Activated CD8-positive, alpha-beta memory T cell treated with anti-CD3 and anti-CD28 coated beads for 24 hours (primary cell): ENCODE data around the gene HIVEP3.

ENCODE experiments used
- DNase-seq: peaks from one replicate; pipeline ENCODE4 v3.0.0-alpha.2; 2020

Gene HIVEP3

DNA sequence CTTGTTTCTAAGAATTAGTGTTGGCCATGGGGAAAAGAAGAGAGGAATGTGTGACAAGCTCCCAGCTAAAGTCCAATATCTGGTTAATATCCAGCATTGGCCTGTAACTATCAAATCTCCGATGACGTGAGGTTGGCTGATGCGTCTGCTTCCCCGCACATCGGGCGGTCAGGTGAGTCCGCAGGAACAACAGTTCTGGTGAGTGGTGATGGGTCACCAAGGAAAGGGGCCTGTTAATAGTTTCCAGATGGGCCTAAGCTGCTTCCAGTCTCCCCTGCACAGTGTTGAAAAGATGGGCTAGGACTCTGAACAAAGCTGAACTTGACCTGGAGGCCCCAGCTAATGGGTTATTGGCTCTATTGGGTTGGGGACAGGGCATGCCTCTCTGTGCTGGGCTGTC is 241.1 kb downstream of the HIVEP3 start:
- no peak for DNase-seq

DNA sequence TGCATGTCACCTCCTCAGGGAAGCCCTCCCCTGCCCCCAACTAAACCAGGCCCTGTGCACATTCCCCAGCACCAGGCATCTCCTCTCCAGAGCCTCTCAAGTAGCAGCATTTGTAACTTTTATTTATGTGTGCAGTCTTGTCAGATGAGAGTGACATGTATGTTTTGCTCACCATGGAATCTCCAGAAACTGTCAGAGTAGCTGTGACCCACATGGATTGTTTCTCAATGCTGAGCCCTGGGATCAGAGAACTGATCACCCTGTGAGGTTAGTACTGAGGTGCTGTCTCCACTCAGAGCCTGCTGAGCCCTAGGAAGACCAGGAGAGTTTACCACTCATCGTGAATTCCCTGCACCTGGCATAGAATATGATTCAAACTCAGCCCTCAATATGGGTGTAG is 243.3 kb downstream of the HIVEP3 start:
- no peak for DNase-seq

DNA sequence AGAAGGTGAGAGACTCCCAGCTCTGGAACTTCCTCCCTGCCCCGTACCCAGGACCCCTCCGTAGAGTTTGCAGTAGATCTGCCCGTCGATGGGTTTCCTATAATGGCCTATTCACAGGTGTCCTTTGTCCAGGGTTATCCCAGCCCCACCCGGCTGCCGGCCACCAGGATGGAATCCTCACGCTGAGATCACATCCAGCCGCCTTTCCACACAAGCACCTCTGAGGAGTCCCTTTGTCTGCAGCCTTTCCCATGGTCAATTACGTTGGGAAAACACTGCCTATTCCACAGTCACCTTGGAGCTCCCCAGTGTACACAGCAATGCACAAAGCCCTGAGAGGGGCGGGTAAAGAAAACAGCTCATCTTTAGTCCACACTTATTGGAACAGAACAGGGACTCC is 244.2 kb downstream of the HIVEP3 start:
- DNase-seq = no peak

DNA sequence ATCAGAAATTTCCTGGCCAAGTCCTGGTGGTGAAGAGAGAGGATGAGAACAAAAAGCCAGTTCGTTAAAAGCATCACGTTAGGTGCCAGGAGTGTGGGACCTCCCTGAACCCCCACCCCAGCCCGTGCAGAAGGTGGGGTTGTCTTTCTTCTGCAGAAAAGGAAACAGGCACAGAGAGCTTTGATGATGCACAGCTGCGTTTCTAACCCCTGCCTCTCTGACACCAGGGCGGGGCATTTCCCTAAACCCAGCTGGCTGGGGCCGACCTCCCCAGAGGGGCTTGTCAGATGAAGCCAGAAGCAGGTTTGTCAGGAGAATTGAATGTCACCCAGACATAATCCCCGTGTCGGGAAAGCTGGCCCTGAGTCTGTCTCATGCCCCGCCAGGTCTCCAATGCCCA is 244.9 kb downstream of the HIVEP3 start:
- no peak for DNase-seq

DNA sequence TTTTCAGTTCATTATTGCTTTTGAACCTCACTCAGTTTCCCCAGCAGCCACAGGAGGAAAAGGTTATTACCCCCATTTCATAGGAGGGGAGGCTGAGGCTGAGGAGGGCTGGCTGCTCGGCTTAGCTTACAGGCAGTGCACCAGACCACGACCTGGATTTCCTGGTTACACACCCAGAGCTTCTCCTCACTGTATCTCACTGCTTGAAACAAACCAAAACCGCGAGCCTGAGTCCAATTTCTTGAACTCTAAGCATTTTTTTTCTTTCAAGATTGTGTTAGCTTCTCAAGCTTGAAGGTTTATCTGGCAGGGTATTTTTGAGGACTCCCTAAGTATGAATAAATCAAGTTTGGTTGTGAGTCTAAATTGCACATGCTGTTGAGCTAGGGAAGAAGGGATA is 245.3 kb downstream of the HIVEP3 start:
- no peak for DNase-seq

DNA sequence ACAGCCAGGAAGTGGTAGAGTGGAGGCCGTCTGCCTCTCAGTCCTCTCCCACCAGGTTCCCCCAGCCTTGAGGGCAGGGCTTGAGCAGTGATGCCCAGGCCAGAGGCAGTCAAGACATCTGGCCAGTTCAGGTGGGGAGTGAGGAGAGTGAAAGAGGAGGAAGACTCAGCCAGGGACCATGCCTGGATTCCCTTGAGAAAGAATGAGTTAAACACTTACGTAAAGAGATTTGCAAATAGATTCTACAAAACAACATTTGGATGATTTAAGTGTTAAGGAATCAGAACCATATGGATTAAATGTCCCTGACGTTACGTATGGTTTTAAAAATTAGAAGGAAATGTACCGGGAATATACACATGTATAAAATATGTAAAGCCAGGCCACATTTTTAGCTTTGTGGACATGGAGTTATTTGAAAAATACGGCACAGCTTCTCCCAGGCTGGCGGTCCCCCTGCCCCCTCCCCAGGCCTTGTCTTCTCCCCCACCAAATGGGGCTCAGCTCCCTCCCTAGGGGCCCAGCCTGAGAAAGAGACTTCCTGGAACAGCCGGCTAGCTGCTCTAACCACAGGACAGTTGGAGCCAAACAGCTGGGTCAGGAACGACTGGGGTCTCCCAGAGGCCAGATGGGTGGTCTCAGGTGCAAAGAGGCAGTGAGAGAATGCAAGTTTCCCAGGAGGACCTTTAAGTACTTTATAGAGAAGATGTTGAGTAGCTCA is 245.9 kb downstream of the HIVEP3 start:
- DNase-seq = no peak

DNA sequence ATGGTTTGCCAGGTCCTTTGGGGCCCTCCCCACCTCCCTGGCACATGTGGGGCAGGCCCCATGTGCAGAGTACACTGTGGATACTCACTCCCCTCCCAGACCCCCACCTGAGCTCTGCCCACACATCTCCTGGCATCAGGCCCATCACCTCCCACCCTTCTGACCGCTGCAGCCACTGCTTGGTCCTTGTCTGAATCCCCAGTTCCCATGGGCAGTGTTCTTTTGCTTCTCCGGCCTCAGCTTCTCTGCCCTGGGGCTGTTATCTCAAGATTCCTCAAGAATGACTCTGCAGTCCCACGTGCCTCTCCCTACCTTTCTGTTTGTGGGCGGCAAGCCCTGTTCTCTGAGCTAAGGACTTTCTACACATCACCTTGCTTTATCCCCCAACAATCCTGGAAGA is 246.5 kb downstream of the HIVEP3 start:
- no peak for DNase-seq

DNA sequence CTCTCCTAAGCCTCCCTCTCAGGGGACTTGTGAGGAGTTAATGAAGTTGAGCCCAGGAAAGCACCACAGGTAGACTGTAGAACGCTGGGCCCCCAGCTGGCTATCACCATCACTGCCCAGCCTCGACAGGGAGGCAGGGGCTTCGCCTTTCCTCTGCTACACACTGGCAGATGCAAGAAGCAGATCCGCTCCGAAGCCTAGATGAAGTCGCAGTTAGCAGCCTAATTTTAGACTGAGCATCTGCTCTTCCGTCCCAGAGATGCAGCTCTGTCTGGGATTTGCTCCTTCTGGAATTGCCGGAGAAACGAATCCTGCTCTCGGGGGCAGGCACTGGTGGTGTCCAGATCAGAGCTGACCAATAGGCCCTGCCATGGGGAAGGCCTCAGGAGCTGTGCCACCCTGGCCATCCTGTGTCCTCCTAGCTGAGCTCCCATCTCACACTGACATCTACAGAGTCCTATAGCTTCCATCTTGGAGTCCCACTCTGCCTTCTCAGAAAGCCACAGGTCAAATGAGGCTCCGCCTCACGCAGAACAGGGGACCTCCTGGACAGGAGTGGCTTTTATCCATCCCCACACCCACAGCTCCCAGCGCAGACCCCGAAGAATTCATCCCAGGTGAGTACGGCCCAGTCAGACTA is 247.5 kb downstream of the HIVEP3 start:
- no peak for DNase-seq

DNA sequence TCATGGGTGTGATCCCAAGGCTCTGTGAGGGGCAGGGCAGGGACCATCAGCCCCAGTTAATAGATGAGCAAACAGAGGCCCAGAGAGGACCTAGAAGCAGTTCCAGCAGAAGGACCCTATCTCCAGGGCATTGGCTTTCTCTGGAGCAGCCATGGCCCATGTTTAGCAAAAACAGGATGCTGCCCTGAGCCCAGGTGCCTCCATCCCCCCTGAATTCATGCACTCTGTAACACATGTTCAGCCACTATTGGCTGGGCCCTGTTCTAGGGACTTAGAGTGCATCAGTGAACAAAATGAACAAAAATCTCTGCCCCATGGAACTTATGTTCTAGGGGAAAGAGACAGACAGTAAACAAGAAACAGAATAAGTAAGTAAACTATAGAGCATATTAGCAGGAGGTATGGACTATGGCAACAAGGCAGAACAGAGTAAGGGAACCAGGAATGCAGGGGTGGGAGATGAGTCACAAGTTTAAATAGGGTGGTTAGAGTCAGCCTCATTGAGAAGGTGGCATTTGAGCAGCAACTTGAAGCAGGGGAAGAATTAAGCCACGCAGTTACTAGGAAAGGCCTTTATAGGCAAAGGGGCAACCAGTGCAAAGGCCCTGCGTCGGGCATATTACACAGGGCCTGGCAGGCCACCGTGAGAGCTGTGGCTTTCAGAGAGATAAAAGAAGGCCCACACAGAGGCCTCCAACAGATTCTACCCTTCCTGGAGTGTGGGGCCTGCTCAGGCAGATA is 248.3 kb downstream of the HIVEP3 start:
- no peak for DNase-seq

DNA sequence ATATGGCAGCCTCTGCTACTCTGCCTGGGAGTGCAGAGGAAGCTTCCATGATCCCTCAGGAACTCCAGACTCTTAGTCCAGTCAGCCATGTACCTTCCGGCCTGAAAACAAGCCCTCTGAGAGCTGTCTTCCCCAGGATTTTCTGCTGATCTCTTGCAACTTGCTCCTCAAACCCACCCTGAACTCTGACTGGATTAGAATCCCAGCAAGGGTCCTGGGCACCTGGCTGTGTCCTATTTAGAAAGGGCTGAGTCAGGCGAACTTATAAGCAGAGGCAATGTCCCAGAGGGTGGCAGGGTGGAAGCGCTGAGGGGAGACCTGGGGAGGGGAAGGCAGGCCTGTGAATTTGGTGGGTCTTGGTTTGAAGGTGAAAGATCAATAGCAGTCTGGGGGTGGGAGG is 249.8 kb downstream of the HIVEP3 start:
- no peak for DNase-seq

DNA sequence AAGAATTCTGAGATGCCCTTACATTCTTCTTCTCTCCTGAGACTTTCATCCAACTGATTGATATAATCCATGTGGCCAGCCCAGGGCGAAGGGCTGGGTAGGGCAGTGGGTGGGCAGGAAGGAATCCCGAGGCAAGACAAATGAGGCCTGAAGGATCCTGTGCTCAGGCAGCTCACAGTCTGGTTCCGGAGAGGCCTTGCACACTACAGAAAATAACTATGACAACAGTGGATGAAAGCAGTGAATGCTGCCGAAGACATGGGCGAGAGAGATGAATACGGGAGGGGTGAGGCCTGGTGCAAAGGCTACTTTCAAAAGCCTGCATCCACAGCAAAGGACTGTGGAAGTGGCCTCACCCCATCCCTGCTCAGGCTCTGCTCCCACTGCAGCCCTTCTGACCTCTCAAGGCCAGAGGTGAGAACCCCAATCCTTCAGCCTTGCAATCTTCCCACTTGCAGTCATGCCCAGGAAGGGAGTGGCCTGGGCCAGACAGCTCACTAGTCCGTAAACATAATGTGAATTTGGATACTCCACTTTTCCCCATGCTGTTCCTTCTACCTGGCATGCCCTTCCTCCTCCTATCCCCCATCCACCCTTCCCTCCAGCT is 250.6 kb downstream of the HIVEP3 start:
- DNase-seq = no peak

DNA sequence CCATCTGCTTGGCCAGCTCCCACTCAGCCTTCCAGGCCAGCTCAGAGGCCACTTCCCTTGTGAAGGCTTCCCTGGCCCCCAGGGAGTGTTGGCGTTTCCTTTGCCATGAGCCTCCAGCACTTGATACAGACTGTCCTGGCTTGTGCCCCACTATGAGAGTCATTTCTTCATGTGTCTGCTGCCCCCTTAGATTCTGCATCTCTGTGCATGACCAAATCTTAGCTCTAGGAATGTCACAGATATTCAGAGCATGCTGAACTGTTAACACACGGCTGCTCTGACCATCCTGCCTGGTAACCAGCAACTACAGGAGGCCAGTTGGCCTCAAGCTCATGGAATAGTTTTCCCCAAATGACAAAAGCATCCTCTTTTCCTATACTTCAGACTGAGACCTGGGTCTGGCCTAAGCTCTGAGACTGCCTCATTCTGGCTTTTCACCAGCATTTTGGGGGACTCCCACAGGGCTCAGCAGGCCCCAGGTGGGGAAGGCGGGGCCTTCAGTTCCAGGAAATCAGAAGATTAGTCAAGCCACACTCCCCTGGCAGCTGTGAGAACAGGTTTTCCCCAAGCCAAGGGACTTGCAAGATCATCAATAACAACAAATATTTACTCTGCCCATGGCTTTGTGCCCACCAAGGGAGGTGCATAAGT is 251.6 kb downstream of the HIVEP3 start:
- peak; percentile 83 for DNase-seq

DNA sequence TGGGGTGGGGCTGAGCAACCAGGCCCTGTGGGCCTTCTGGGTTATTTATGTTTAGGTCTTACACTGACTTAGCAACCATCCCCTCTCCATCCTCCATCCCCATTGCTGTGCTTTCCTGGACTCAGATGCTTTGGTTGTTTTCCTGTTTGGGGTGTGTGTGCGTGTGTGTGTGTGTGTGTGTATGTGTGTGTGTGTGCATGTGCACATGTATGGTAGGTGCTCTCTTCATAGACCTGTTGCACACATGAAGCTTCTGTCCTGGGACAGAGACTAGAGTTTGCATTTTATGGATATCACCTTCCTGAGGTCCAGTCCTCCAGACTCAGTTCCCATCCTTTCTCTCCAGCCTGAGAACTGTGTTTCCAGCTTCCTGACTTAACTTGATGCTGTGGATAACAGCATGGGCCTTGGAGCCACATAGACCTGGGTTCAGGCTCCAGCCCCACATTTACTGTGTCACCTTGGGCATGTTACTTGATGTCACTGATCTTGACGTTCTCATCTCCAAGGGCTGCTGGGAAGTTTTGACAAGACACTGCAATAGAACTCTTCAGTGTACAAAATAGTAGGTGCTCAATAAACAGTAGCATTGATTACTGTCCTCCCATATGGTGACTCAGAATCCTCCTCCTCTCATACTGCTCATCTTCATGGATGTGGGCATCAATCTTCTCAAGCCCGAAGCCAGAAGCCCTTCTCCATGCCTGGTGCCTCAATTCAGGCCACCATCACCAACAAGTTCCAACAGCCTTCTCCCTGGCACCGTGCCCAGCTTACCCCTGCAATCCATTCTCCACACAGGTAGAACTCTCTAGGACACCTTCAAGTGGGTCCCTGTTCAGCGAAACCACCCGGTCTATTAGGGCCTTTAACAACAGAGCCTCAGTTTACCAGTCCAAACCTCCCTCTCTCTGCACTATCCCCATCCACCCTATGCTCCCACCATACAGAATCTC is 252.5 kb downstream of the HIVEP3 start:
- no peak for DNase-seq

DNA sequence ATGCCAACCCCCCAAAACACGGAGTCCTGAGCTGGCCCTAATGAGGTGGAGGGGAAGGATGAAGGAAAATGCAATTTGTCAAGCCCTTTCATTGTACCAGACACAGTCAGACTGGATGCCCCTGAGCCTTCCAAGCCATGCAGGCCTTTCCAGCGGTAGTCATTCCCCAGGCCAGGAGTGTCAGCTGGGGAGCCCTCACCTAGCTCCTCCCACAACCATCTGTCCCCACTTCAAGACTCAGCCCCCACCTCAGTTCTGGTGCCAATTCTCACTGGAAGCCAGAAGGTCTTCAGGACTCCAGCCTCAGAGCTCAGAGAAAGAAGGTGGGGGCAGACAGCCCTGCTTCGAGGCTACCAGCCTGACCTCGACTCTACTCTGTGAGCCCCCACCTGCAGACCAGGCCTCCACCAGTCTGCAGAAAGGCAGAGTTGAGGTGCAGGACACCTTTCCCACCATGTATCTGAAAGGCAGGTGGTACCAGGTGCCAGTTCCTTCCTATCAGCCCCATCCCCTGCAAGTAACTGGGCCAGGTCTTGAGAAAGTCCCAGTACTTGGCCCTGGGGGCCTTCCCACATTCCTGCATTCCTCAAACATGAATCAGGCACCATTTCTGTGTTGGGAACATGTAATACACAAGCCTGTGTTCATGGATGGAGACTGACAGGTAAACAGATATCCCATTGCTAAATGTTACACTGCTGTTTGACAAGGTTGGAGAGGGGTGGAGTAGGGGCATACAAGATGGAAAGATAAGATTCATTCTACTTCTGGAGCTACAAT is 253.7 kb downstream of the HIVEP3 start:
- DNase-seq = no peak

DNA sequence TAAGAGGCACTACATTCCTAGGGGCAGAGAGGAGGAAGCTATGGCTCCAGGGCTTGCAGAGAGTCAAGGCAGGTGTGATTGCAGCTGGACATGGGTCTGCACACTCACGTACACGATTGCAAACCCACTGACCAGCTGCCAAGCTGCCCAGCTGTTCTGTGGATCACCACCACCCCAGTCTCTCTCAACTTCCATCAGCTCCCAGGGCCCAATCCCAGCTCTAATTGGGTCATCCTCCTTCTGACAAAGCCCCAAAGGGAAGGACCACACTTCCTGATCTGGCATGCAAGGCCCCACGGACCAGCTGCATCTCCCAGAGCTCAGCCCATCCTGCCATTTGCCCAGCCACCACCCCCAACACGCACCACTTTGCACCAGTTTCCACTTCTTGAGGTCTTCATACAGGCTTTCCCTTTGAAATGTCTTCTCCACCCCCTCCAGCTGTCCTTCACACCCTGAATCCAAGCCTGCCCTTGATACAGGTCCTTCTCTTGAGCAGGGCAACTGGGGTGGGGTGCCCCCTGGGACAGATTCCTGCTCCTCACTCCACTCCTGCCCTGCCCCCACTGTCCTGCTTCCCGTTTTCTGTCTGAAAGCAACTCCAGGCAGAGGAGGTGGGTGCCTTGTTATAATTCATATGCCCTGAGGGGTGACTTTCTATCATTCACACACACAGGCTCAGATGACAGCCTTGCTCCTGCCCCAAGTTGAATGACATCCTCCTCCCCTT is 254.9 kb downstream of the HIVEP3 start:
- DNase-seq = no peak

DNA sequence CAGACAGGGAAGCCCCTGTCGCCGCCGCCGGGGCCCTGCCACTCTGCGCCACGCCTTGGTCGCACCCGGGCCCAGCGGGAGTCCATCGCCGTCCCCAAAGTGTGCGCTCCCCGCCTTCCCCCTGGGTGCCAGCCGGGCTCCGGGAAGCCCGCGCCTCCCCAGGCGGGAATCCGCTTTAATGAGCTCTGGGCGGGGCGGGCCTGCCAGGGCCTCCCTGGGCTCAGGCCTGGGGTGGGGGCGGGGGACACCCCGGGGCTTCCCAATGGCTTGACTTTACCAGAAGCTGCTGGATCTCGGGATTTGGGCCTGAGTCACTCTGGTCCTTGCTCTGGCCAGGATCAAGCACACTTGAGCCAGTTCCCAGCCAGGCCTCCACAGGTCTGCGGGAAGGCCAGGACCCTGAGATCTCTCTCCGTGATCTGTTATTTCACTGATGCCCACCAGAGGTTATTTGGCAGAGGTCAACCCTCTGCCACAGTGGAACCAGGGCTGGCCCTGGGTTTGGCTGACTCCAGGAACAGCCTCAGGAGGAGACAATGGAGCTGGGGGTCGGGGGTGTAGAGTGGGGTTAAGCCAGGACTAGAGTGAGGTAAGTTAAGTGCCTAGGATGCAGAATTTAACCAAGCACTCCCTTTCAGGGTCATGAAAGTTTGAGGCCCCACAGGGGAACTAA is 255.8 kb downstream of the HIVEP3 start:
- no peak for DNase-seq

DNA sequence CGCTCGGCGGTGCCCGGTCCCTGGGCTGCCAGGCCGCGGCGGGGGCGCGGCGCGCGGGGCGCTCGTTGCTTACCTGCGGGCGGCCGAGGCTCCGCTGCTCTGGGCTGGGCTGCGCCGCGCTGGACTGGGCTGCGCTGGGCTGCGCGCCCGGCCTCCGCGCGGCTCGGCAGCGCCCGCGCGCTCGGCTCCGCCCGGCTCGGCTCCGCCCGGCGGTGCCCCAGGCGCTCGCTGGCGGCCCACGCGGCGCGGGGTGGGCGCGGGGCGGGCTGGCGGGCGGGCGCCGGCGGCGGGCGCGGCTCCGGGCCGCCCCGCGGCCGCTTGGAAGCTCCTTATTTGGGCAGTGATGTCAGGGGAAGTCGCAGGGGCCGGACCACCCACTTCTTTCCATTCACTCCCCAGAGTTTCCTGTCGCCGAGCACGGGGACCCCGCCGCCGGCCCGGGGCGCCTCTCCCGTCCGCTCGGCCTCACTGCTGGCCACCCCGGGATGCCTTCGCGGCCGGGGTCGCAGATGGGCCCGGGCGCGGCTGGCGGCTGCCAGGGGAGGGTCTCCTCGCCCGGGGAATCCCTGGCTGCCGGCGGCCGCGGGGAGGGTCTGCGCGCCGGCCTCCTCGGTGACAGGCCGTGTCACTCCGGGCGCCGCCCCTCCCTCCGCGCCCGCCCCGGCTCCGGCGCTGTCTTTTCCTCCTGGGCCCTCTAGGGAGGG is 256.5 kb downstream of the HIVEP3 start:
- peak; percentile 89 for DNase-seq

DNA sequence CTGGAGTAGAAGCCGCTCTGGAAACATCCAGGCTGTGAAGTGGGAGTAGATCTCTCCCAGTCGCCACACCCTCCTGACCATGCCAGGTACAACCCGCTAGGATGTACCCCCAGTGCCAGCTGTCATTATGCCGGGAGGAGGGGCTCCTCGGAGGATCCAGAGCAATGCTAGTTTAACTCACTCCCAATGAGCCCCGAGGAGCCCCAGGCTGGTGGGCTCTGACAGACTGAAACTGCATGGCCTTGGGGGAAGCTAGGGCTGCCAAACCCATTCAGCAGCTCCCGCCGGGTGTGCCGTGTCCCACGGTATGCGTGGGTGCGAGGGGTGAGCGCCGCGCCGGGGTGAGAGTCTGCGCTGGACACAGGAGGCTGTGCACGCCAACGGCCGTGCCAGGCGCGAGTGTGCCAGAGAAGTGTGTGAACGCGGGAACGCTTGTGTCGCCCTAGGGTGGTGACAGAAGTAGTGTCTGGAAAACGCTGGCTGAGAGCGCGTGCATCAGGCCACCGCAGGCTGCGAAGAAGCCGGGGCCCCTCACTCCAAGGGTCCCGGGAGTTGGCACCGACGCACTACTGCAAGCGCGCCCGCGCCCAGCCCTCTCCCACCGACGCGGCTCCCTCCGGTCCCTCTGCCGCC is 257.2 kb downstream of the HIVEP3 start:
- DNase-seq = peak; percentile 76
